Nephron (organoid): ENCODE measurements around the gene OR10H1.
"Not testable (repeated sequence)": the region's sequence is repeated elsewhere in the genome, so short reads cannot be mapped to it uniquely, and the experiment has no call there.

Source experiments
- H3K27ac Mint-ChIP-seq, 3 experiments: 2 replicates each; pipeline ENCODE4 v1.8.0; 2020; ENCODE audit warnings: mixed read lengths in 3 of 3, mild to moderate bottlenecking in 2 of 3, moderate library complexity in 1 of 3
- H3K27me3 Mint-ChIP-seq: 2 replicates; pipeline ENCODE4 v1.8.0; 2021; ENCODE audit warnings: low read depth, mild to moderate bottlenecking, moderate library complexity, mixed read lengths
- H3K36me3 Mint-ChIP-seq: 2 replicates; pipeline ENCODE4 v1.8.0; 2020; ENCODE audit warnings: low read depth, mixed read lengths
- H3K4me1 Mint-ChIP-seq: 2 replicates; pipeline ENCODE4 v1.8.0; 2020; ENCODE audit warnings: mixed read lengths
- H3K4me3 Mint-ChIP-seq, 3 experiments: 2 replicates each; pipeline ENCODE4 v1.8.0; 2020; ENCODE audit warnings: mild to moderate bottlenecking in 3 of 3, mixed read lengths in 3 of 3, moderate library complexity in 2 of 3
- H3K9me3 Mint-ChIP-seq: 2 replicates; pipeline ENCODE4 v1.8.0; 2020; ENCODE audit warnings: mixed read lengths
- CTCF ChIP-seq, 3 experiments: fragments of 200-600 bp; sonication (generic); IDR thresholded peaks; one replicate each; pipeline ENCODE4 v1.5.0; 2021; ENCODE audit warnings: antibody characterized with exemption in 3 of 3; ENCODE audit not compliant: unreplicated experiment in 3 of 3

Gene OR10H1

DNA sequence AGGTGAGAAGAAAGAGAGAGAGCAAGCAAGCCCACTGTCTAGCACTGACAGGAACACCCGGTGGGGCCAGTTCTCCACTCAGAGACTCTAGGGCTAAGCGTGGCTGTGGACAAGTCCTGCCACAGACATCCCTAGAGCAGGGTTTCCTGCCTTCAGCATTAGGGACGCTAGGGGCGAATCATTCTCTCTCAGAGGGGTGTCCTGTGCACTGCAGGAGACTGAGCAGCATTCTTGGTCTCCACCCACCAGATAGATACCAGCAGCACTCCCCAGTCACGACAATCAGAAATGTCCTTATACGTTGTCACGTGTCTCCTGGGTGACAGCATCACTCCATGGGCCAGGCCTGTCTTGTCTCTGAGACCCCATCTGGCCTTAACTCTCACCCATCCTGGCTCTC lies 1.5 kb downstream of the OR10H1 start:
- peaks cover 36% of the 10 kb centered on the region for H3K9me3 Mint-ChIP-seq
- H3K36me3 Mint-ChIP-seq, result no peaks in the 10 kb centered on the region
- TF ChIP-seq CTCF (IDR thresholded peaks at IDR 0.05; ENCODE audit: unreplicated experiment in 3 of 3), result no peak
- H3K4me1 Mint-ChIP-seq, result no peaks in the 10 kb centered on the region
- H3K27me3 Mint-ChIP-seq, result no peaks in the 10 kb centered on the region
- no peak overlapping the region for H3K27ac Mint-ChIP-seq
- no peak overlapping the region for H3K4me3 Mint-ChIP-seq

DNA sequence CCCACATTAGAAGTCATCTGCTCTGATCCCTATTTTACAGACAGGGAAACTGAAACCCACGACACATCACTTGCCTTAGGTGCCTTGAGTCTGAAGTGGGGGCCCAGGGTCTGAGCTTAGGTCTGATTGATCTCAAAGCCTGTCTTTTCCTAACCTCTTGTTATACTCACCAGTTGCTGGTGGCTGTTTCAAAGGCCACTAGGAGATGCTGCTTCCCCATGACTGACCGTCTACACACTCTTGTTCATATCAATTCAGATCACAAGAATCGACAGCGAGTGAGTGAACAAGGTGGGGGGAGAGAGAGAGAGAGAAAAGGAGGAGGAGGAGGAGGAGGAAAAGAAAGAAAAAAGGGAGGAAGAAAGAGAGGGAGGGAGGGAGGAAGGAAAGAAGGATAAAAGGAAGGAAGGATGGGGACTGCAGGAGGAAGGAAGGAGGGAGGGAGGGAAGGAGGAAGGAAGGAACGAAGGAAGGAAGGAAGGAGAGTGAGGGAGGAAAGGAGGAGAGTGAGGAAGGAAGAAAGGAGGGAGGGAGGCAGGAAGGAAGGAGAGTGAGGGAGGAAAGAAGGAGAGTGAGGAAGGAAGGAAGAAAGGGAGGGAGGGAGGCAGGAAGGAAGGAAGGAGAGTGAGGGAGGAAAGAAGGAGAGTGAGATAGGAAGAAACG lies 3.3 kb downstream of the OR10H1 start:
- H3K27me3 Mint-ChIP-seq, result no peaks in the 10 kb centered on the region
- no peak overlapping the region for H3K4me3 Mint-ChIP-seq
- no peaks in the 10 kb centered on the region for H3K4me1 Mint-ChIP-seq
- H3K36me3 Mint-ChIP-seq, result no peaks in the 10 kb centered on the region
- H3K9me3 Mint-ChIP-seq, result peaks cover 38% of the 10 kb centered on the region
- TF ChIP-seq CTCF (IDR thresholded peaks at IDR 0.05; ENCODE audit: unreplicated experiment in 3 of 3), result no peak
- no peak overlapping the region for H3K27ac Mint-ChIP-seq

- Mint-ChIP-seq H3K36me3 (no peaks in the 10 kb centered on the region), H3K9me3 (peaks cover 35% of the 10 kb centered on the region), H3K27me3 (no peaks in the 10 kb centered on the region), H3K4me3 (no peak overlapping the region), H3K27ac (no peak overlapping the region), H3K4me1 (no peaks in the 10 kb centered on the region)
- no peak for TF ChIP-seq CTCF (IDR thresholded peaks at IDR 0.05; ENCODE audit: unreplicated experiment in 3 of 3)
Observed at GRCh38 chr19:15811476-15811875, 4.0 kb downstream of the OR10H1 start.

DNA sequence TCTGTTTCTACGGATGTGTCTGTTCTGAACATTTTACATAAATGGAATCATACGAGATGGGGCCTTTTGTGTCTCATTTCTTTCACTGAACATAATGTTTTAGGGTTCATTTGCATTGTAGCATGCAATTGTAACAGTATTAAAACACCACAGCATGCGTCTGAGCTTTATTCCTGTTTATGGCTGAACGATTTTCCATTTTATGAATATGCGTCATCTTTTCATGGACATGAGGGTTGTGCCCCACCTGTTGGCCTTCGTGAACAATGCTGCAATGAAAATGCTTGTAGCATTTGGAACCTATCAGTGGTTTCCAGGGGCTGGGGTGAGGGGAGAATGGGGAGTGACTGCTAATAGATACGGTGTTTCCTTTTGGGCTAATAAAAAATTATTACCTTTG lies 5.1 kb downstream of the OR10H1 start:
- H3K27me3 Mint-ChIP-seq, result no peaks in the 10 kb centered on the region
- H3K4me1 Mint-ChIP-seq, result no peaks in the 10 kb centered on the region
- no peak overlapping the region for H3K4me3 Mint-ChIP-seq
- no peak for TF ChIP-seq CTCF (IDR thresholded peaks at IDR 0.05; ENCODE audit: unreplicated experiment in 3 of 3)
- H3K27ac Mint-ChIP-seq, result no peak overlapping the region
- peaks cover 36% of the 10 kb centered on the region for H3K9me3 Mint-ChIP-seq
- H3K36me3 Mint-ChIP-seq, result no peaks in the 10 kb centered on the region

GRCh38 chr19:15794279-15794678 lies 21.2 kb downstream of the OR10H1 start:
- H3K27me3 Mint-ChIP-seq, H3K4me3 Mint-ChIP-seq, H3K4me1 Mint-ChIP-seq, H3K36me3 Mint-ChIP-seq, H3K27ac Mint-ChIP-seq: not testable (repeated sequence)
- H3K9me3 Mint-ChIP-seq, result peaks cover 50% of the 10 kb centered on the region

- Mint-ChIP-seq H3K27ac (no peak overlapping the region), H3K4me1 (no peaks in the 10 kb centered on the region), H3K27me3 (no peaks in the 10 kb centered on the region), H3K4me3 (no peak overlapping the region), H3K36me3 (peaks cover 4% of the 10 kb centered on the region), H3K9me3 (peaks cover 48% of the 10 kb centered on the region)
- TF ChIP-seq CTCF (IDR thresholded peaks at IDR 0.05; ENCODE audit: unreplicated experiment in 3 of 3), result no peak
Observed at GRCh38 chr19:15790096-15790495, 25.4 kb downstream of the OR10H1 start.
